Measurements from ENCODE around the gene IFNA1. TPM values are rescaled to one million over a fixed set of nuclear protein-coding genes. Genes with fewer than 3 reads are reported as not detected.

Gene IFNA1
- total RNA-seq: not detected

GRCh38 chr9:21440139-21440538 lies at the start of gene IFNA1:
Gene IFNA1, plus strand, starts transcription at chr9:21440439. Its CDS starts 69 bp downstream, at chr9:21440508.
- 91 to 93% methylated on average over 4 of the region's 4 CpGs for WGBS, 2 donors
- H3K4me3 ChIP-seq (ENCODE audit: low read depth, poor library complexity, severe bottlenecking): no peak within 1 kb of the TSS
- intact Hi-C loops (cut with DNase I; ENCODE audit: low total_unique reads): no loop called here
- no peak for TF ChIP-seq CTCF (IDR thresholded peaks at IDR 0.05)
- TF ChIP-seq POLR2A (IDR thresholded peaks at IDR 0.05): no peak
- DNase-seq (ENCODE audit: low spot score in 2 of 2): no peak

GRCh38 chr9:21392270-21392669 lies 48.0 kb upstream of the IFNA1 start:
- no peak overlapping the region for H3K4me3 ChIP-seq (ENCODE audit: low read depth, poor library complexity, severe bottlenecking)
- intact Hi-C loops (cut with DNase I; ENCODE audit: low total_unique reads): no loop called here
- 84 to 86% methylated on average over 6 of the region's 6 CpGs for WGBS, 2 donors
- DNase-seq (ENCODE audit: low spot score in 2 of 2): no peak
- TF ChIP-seq POLR2A (IDR thresholded peaks at IDR 0.05) (no peak), CTCF (IDR thresholded peaks at IDR 0.05) (no peak)

GRCh38 chr9:21395778-21396717 lies 44.2 kb upstream of the IFNA1 start:
- TF ChIP-seq POLR2A (IDR thresholded peaks at IDR 0.05) (no peak), CTCF (IDR thresholded peaks at IDR 0.05) (peak in 1 of 3 donors; percentile 29)
- intact Hi-C loops (cut with DNase I; ENCODE audit: low total_unique reads): no loop called here
- H3K4me3 ChIP-seq (ENCODE audit: low read depth, poor library complexity, severe bottlenecking): peak overlapping the region; percentile 13
- peak in 1 of 2 donors; percentile 93 for DNase-seq (ENCODE audit: low spot score in 2 of 2)
- WGBS, 2 donors: 8 to 10% methylated on average over 38 to 40 of the region's 40 CpGs

- no peak for TF ChIP-seq POLR2A (IDR thresholded peaks at IDR 0.05)
- H3K4me3 ChIP-seq (ENCODE audit: low read depth, poor library complexity, severe bottlenecking): no peak overlapping the region
- intact Hi-C loops (cut with DNase I; ENCODE audit: low total_unique reads): no loop called here
- WGBS, 2 donors: 89 to 90% methylated on average over 5 of the region's 5 CpGs
- no peak for DNase-seq (ENCODE audit: low spot score in 2 of 2)
These were observed 41.2 kb upstream of the IFNA1 start for GRCh38 chr9:21398955-21399489.

- no peak overlapping the region for H3K4me3 ChIP-seq (ENCODE audit: low read depth, poor library complexity, severe bottlenecking)
- TF ChIP-seq POLR2A (IDR thresholded peaks at IDR 0.05) (no peak), CTCF (IDR thresholded peaks at IDR 0.05) (no peak)
- intact Hi-C loops (cut with DNase I; ENCODE audit: low total_unique reads): no loop called here
- DNase-seq (ENCODE audit: low spot score in 2 of 2): no peak
- WGBS, 2 donors: 14 to 25% methylated on average over 3 of the region's 3 CpGs
These were observed 40.3 kb upstream of the IFNA1 start for GRCh38 chr9:21399956-21400355.
